HEK293 (cell line): ENCODE results near the gene DPM2.

Experiments
- KLF10 ChIP-seq: fragments of 450-650 bp; IDR thresholded peaks from 2 replicates; pipeline ENCODE4 v1.5.1; 2018; ENCODE audit warnings: missing biosample characterization, mild to moderate bottlenecking, missing genetic modification characterization
- KLF17 ChIP-seq: fragments of 450-650 bp; formaldehyde crosslinking; IDR thresholded peaks from 2 replicates; pipeline ENCODE4 v1.5.1; 2016; ENCODE audit warnings: missing biosample characterization, missing genetic modification characterization
- KLF8 ChIP-seq: fragments of 450-650 bp; formaldehyde crosslinking; IDR thresholded peaks from 2 replicates; pipeline ENCODE4 v1.5.1; 2016; ENCODE audit warnings: missing biosample characterization, missing genetic modification characterization
- KLF9 ChIP-seq: fragments of 450-650 bp; formaldehyde crosslinking; IDR thresholded peaks from 2 replicates; pipeline ENCODE4 v1.5.1; 2016; ENCODE audit warnings: missing biosample characterization, missing genetic modification characterization, low read depth
- PRDM4 ChIP-seq: fragments of 450-650 bp; formaldehyde crosslinking; IDR thresholded peaks from 2 replicates; pipeline ENCODE4 v1.5.1; 2017; ENCODE audit warnings: missing biosample characterization, missing genetic modification characterization
- SALL2 ChIP-seq: fragments of 450-650 bp; formaldehyde crosslinking; IDR thresholded peaks from 2 replicates; pipeline ENCODE4 v1.5.0; 2017; ENCODE audit warnings: missing biosample characterization, mild to moderate bottlenecking, missing genetic modification characterization, borderline replicate concordance
- YY1 ChIP-seq: fragments of 450-650 bp; formaldehyde crosslinking; IDR thresholded peaks from 2 replicates; pipeline ENCODE4 v1.5.1; 2018; ENCODE audit warnings: missing biosample characterization, missing genetic modification characterization
- YY2 ChIP-seq: fragments of 450-650 bp; formaldehyde crosslinking; IDR thresholded peaks from 2 replicates; pipeline ENCODE4 v1.5.1; 2016; ENCODE audit warnings: missing biosample characterization, missing genetic modification characterization
- ZBTB1 ChIP-seq: fragments of 450-650 bp; formaldehyde crosslinking; IDR thresholded peaks from 2 replicates; pipeline ENCODE4 v1.5.1; 2016; ENCODE audit warnings: missing biosample characterization, missing genetic modification characterization
- ZBTB48 ChIP-seq: fragments of 450-650 bp; formaldehyde crosslinking; IDR thresholded peaks from 2 replicates; pipeline ENCODE4 v1.5.1; 2016; ENCODE audit warnings: missing biosample characterization, missing genetic modification characterization
- ZBTB8A ChIP-seq: fragments of 450-650 bp; formaldehyde crosslinking; IDR thresholded peaks from 2 replicates; pipeline ENCODE4 v1.5.1; 2016; ENCODE audit warnings: missing biosample characterization, missing genetic modification characterization
- ZFP37 ChIP-seq: fragments of 450-650 bp; formaldehyde crosslinking; IDR thresholded peaks from 2 replicates; pipeline ENCODE4 v1.5.1; 2016; ENCODE audit warnings: missing biosample characterization, missing genetic modification characterization
- ZIC2 ChIP-seq: fragments of 450-650 bp; formaldehyde crosslinking; IDR thresholded peaks from 2 replicates; pipeline ENCODE4 v1.5.1; 2016; ENCODE audit warnings: missing biosample characterization, missing genetic modification characterization
- ZNF114 ChIP-seq: fragments of 450-650 bp; formaldehyde crosslinking; IDR thresholded peaks from 2 replicates; pipeline ENCODE4 v1.5.0; 2017; ENCODE audit warnings: missing biosample characterization, missing genetic modification characterization
- ZNF274 ChIP-seq, 2 experiments: fragments of 200-500 bp in 1 of 2; fragments of 450-650 bp in 1 of 2; sonication (Bioruptor generic) in 1 of 2; formaldehyde crosslinking in 1 of 2; IDR thresholded peaks; 2 replicates each; pipeline versions ENCODE4 v1.5.1 to v1.6.1; 2014 to 2016; ENCODE audit warnings: borderline replicate concordance in 1 of 2, inconsistent platforms in 1 of 2, low read length in 1 of 2, missing biosample characterization in 1 of 2, missing genetic modification characterization in 1 of 2
- ZNF335 ChIP-seq: fragments of 450-650 bp; formaldehyde crosslinking; conservative IDR thresholded peaks from 2 replicates; pipeline ENCODE4 v1.5.1; 2016; ENCODE audit warnings: missing biosample characterization, missing genetic modification characterization
- ZNF341 ChIP-seq: fragments of 450-650 bp; formaldehyde crosslinking; IDR thresholded peaks from 2 replicates; pipeline ENCODE4; 2016; ENCODE audit warnings: low read depth, missing biosample characterization, missing genetic modification characterization
- ZNF350 ChIP-seq: fragments of 450-650 bp; formaldehyde crosslinking; IDR thresholded peaks from 2 replicates; pipeline ENCODE4 v1.5.0; 2017; ENCODE audit warnings: missing biosample characterization, mild to moderate bottlenecking, missing genetic modification characterization
- ZNF366 ChIP-seq: fragments of 450-650 bp; formaldehyde crosslinking; conservative IDR thresholded peaks from 2 replicates; pipeline ENCODE4 v1.5.1; 2016; ENCODE audit warnings: missing biosample characterization, missing genetic modification characterization
- ZNF398 ChIP-seq: fragments of 450-650 bp; formaldehyde crosslinking; IDR thresholded peaks from 2 replicates; pipeline ENCODE4 v1.5.1; 2017; ENCODE audit warnings: missing biosample characterization, missing genetic modification characterization
- ZNF518A ChIP-seq: fragments of 450-650 bp; formaldehyde crosslinking; conservative IDR thresholded peaks from 2 replicates; pipeline ENCODE4 v1.5.1; 2016; ENCODE audit warnings: low read depth, missing biosample characterization, missing genetic modification characterization
- ZNF544 ChIP-seq: fragments of 450-650 bp; formaldehyde crosslinking; IDR thresholded peaks from 2 replicates; pipeline ENCODE4 v1.5.0; 2017; ENCODE audit warnings: missing biosample characterization, missing genetic modification characterization
- ZNF670 ChIP-seq: fragments of 450-650 bp; formaldehyde crosslinking; IDR thresholded peaks from 2 replicates; pipeline ENCODE4 v1.5.1; 2016; ENCODE audit warnings: missing biosample characterization, missing genetic modification characterization, low read depth
- ZNF777 ChIP-seq: fragments of 450-650 bp; formaldehyde crosslinking; IDR thresholded peaks from 2 replicates; pipeline ENCODE4 v1.5.1; 2017; ENCODE audit warnings: missing biosample characterization, missing genetic modification characterization, borderline replicate concordance
- ZNF843 ChIP-seq: fragments of 450-650 bp; formaldehyde crosslinking; IDR thresholded peaks from 2 replicates; pipeline ENCODE4 v1.5.1; 2016; ENCODE audit warnings: missing biosample characterization, missing genetic modification characterization
- ZSCAN18 ChIP-seq: fragments of 450-650 bp; formaldehyde crosslinking; IDR thresholded peaks from 2 replicates; pipeline ENCODE4 v1.5.1; 2016; ENCODE audit warnings: missing biosample characterization, missing genetic modification characterization
- ZXDB ChIP-seq: fragments of 450-650 bp; formaldehyde crosslinking; IDR thresholded peaks from 2 replicates; pipeline ENCODE4 v1.5.1; 2016; ENCODE audit warnings: missing biosample characterization, missing genetic modification characterization

DPM2 gene

GRCh38 chr9:127930231-127931091 lies 7.2 kb downstream of the DPM2 start, which contains the start of gene PIP5KL1 (continued):
- TF ChIP-seq ZNF350 (tag by site-specific recombination) = no peak
- TF ChIP-seq SALL2 = no peak
- no peak for TF ChIP-seq ZBTB1 (tag by site-specific recombination)
- no peak for TF ChIP-seq ZNF114
- TF ChIP-seq ZNF843 (tag by site-specific recombination) = no peak
- TF ChIP-seq KLF10 (tag by site-specific recombination) = peak; percentile 46; the same call in 1 of the 2 replicates
- no peak for TF ChIP-seq ZNF777 (tag by site-specific recombination)
- no peak for TF ChIP-seq PRDM4 (tag by site-specific recombination)
- TF ChIP-seq ZXDB (tag by site-specific recombination) = 0 out of 2 replicates have a peak, but pooled peaks have one; percentile 46
- TF ChIP-seq ZNF670 = no peak
- TF ChIP-seq ZSCAN18 (tag by site-specific recombination) = no peak
- peak; percentile 53; the same call in 1 of the 2 replicates for TF ChIP-seq ZNF335 (tag by site-specific recombination)
- TF ChIP-seq ZNF366 (tag by site-specific recombination) = no peak
- TF ChIP-seq YY2 = no peak
- no peak for TF ChIP-seq ZFP37
- peak; percentile 89 for TF ChIP-seq ZBTB8A (tag by site-specific recombination)
- TF ChIP-seq ZNF518A = no peak
- no peak for TF ChIP-seq YY1
- 0 out of 2 replicates have a peak, but pooled peaks have one; percentile 50 for TF ChIP-seq ZNF398 (tag by site-specific recombination)
- TF ChIP-seq ZBTB48 = no peak
- TF ChIP-seq ZNF341 (tag by site-specific recombination) = 0 out of 2 replicates have a peak, but pooled peaks have one; percentile 7
- TF ChIP-seq KLF17 (tag by site-specific recombination) = peak; percentile 35; the same call in 1 of the 2 replicates
- TF ChIP-seq KLF8 = peak; percentile 72; the same call in 1 of the 2 replicates
- peak; percentile 96 for TF ChIP-seq KLF9
- no peak for TF ChIP-seq ZNF544 (tag by site-specific recombination)
- 0 out of 2 replicates have a peak, but pooled peaks have one; percentile 11 for TF ChIP-seq ZIC2 (tag by site-specific recombination)
- TF ChIP-seq ZNF274 (IDR thresholded peaks at IDR 0.05; ENCODE audit: low read length) = no peak
- TF ChIP-seq ZNF274 (tag by site-specific recombination; IDR thresholded peaks at IDR 0.05; ENCODE audit: borderline replicate concordance) = no peak
